ENCODE data around the gene DDX31. TPM values are rescaled to one million over a fixed set of nuclear protein-coding genes. Genes with fewer than 3 reads are reported as not detected.

Gene DDX31
- total RNA-seq, 1 donor from 2014 or later: 4.4 TPM

DNA sequence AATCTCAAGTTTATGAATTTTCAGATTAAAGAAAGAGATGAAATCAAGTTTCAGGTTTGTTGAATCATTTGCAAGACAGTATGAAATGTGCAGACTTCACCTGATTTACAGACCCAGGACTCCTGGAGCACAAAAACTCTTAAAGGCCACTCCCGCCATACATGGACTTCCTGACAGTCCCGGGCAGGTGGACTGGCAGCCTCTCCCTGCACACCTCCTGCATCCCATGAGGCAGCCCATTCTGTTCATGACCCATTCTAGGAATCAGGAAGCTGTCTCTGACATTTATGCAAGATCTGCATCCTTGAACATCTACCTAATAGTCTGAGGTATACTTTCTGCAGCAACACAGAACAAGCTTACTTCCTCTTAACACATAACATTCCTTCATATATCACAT, 5.9 kb downstream of the DDX31 start:
- no peaks in the 10 kb centered on the region for H3K27me3 ChIP-seq (ENCODE audit: low read depth)
- H3K4me1 ChIP-seq: peaks cover 6% of the 10 kb centered on the region
- DNase-seq: no peak
- intact Hi-C loops (cut with micrococcal nuclease): no loop called here
- no peak overlapping the region for H3K27ac ChIP-seq (replicated peaks)
- TF ChIP-seq, protein P1, sequence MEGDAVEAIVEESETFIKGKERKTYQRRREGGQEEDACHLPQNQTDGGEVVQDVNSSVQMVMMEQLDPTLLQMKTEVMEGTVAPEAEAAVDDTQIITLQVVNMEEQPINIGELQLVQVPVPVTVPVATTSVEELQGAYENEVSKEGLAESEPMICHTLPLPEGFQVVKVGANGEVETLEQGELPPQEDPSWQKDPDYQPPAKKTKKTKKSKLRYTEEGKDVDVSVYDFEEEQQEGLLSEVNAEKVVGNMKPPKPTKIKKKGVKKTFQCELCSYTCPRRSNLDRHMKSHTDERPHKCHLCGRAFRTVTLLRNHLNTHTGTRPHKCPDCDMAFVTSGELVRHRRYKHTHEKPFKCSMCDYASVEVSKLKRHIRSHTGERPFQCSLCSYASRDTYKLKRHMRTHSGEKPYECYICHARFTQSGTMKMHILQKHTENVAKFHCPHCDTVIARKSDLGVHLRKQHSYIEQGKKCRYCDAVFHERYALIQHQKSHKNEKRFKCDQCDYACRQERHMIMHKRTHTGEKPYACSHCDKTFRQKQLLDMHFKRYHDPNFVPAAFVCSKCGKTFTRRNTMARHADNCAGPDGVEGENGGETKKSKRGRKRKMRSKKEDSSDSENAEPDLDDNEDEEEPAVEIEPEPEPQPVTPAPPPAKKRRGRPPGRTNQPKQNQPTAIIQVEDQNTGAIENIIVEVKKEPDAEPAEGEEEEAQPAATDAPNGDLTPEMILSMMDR (IDR thresholded peaks at IDR 0.05; ENCODE audit: borderline replicate concordance): no peak
- H3K4me3 ChIP-seq: no peak overlapping the region
- peaks cover 37% of the 10 kb centered on the region for H3K36me3 ChIP-seq
- H3K9me3 ChIP-seq (replicated peaks): no peaks in the 10 kb centered on the region

DNA sequence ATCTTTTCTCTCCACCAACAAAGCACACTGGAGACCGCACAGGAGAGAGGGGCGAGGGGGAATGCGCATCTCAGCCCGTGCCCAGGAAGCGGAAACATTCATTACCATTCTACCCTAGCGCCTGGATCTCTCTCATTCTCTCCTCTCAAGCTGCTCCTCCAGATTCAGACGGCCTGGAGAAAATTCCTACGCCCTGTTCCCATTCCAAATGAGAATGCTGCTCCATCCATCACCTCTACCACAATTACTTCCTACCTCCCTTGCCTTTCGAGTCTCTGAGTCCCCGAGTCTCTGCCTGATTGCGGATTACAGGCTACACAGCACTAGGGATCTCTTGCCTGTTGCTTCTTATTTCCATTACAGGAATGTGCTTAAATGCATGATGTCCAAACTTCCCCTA, 6.7 kb downstream of the DDX31 start:
- H3K27ac ChIP-seq (replicated peaks): no peak overlapping the region
- no peaks in the 10 kb centered on the region for H3K27me3 ChIP-seq (ENCODE audit: low read depth)
- no peak for DNase-seq
- intact Hi-C loops (cut with micrococcal nuclease): no loop called here
- H3K9me3 ChIP-seq (replicated peaks): no peaks in the 10 kb centered on the region
- no peak overlapping the region for H3K4me3 ChIP-seq
- TF ChIP-seq, protein P1 (IDR thresholded peaks at IDR 0.05; ENCODE audit: borderline replicate concordance): no peak
- H3K4me1 ChIP-seq: peaks cover 3% of the 10 kb centered on the region
- H3K36me3 ChIP-seq: peaks cover 45% of the 10 kb centered on the region

DNA sequence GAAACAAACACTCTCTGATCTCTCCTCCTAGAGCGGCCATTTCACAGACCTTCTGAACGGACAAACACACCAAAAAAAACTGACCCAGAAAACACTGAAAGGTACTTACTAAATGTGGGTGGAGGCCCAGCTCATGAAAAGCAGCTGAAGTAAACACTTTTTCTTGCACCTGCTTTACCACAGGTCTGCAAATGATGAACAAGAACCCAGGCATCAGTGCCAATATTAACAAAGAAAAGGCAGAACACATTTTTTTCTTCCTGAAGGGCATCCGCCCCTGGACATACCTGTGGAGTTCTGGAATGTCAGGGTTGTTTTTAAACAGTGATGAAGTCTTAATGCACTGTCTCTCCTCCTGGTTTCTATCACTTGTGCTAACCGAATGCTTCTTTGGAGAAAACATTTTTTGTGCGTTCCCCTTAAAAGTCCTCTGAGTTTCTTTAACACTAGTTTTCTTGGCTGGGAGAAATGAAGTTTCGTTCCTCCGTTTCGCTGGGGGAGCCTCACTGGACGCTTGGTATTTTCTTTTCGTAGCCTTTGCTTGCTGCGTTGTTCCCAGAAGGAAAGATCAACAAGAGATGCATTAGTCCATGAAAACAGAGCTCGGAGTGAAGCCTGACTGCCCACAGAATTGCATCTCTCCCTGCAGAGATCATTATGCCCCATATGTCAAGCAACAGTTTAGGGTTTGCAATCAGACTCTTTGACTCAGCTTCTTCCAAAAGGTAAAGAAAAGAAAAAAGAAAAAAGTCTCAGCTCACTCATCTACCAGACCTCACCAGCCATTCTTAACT, 7.4 kb downstream of the DDX31 start:
- H3K4me1 ChIP-seq: no peaks in the 10 kb centered on the region
- TF ChIP-seq, protein P1 (IDR thresholded peaks at IDR 0.05; ENCODE audit: borderline replicate concordance): no peak
- no peak overlapping the region for H3K27ac ChIP-seq (replicated peaks)
- H3K4me3 ChIP-seq: no peak overlapping the region
- no peaks in the 10 kb centered on the region for H3K9me3 ChIP-seq (replicated peaks)
- intact Hi-C loops (cut with micrococcal nuclease): no loop called here
- no peak for DNase-seq
- peaks cover 52% of the 10 kb centered on the region for H3K36me3 ChIP-seq
- H3K27me3 ChIP-seq (ENCODE audit: low read depth): no peaks in the 10 kb centered on the region

DNA sequence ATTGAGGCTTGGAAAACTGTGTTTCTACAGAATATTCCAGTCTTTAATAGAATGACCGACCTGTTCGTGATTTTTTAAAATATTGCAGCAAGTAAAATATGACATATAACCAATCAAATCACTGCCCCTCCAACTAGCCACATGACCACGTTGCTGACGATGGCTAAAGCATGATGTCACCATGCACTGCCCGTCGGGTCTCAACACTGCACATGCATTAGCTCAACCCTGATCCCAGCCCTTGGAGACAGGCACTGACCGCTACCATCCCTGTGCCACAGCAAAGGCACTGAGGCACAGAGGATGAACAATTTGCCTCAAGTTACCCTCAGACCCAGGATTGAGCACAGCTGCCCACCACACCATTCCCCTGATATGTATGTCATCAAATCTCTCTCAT, 13.5 kb downstream of the DDX31 start:
- no peak overlapping the region for H3K27ac ChIP-seq (replicated peaks)
- intact Hi-C loops (cut with micrococcal nuclease): no loop called here
- no peaks in the 10 kb centered on the region for H3K9me3 ChIP-seq (replicated peaks)
- no peaks in the 10 kb centered on the region for H3K4me1 ChIP-seq
- H3K27me3 ChIP-seq (ENCODE audit: low read depth): no peaks in the 10 kb centered on the region
- H3K36me3 ChIP-seq: peaks cover 65% of the 10 kb centered on the region
- H3K4me3 ChIP-seq: no peak overlapping the region
- TF ChIP-seq, protein P1 (IDR thresholded peaks at IDR 0.05; ENCODE audit: borderline replicate concordance): no peak
- DNase-seq: no peak

DNA sequence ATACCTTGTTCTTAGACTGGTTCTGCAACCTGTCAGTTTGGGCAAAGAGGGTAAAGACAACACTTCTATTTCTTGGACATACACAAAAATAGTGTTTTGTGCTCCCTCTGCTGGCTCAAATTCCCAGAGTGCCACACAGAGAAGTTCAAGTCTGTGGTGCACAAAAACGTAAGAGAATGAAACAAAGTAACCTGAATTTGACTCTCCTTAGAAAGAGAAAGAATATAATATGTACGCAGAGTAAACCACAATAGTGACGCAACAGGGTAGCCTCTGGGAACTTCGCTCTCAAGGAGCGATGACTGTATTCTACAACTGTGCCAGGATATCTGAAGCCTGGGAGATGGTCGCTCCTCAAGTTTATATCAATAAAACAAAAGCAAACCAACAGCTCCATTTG, 18.5 kb downstream of the DDX31 start:
- TF ChIP-seq, protein P1 (IDR thresholded peaks at IDR 0.05; ENCODE audit: borderline replicate concordance): peak; percentile 35
- Histone ChIP-seq H3K4me3 (no peak overlapping the region), H3K36me3 (peaks cover 65% of the 10 kb centered on the region), H3K4me1 (no peaks in the 10 kb centered on the region), H3K27me3 (ENCODE audit: low read depth) (no peaks in the 10 kb centered on the region), H3K9me3 (replicated peaks) (no peaks in the 10 kb centered on the region), H3K27ac (replicated peaks) (no peak overlapping the region)
- intact Hi-C loops (cut with micrococcal nuclease): no loop called here
- no peak for DNase-seq

Data from left ventricle myocardium inferior (tissue), 1 donor.